GM23338 (cell line): ENCODE data around the gene MEGF9. TPM values are rescaled to one million over a fixed set of nuclear protein-coding genes. Genes with fewer than 3 reads are reported as not detected.

Source experiments
- ATAC-seq: fragments of 200-7000 bp; cut with Tn5 transposase; 3 replicates; pipeline ENCODE4 v1.9.1; 2020
- DNase-seq: peaks from one replicate; pipeline ENCODE4 v3.0.0-alpha.2; 2015; ENCODE audit warnings: low spot score
- H2AFZ ChIP-seq: fragments of 200-600 bp; sonication (generic); 2 replicates; pipeline ENCODE4 v1.8.0; 2016; ENCODE audit warnings: antibody characterized with exemption, mild to moderate bottlenecking, moderate library complexity
- H3F3A ChIP-seq: fragments of 200-600 bp; sonication (generic); replicated peaks from 2 replicates; pipeline ENCODE4 v1.8.0; 2017; ENCODE audit warnings: antibody characterized with exemption, mixed run types, low read depth
- H3K27ac ChIP-seq: fragments of 200-600 bp; sonication (generic); 2 replicates; pipeline ENCODE4 v1.6.1; 2016; ENCODE audit warnings: low read depth
- H3K27me3 ChIP-seq: fragments of 200-600 bp; sonication (generic); 2 replicates; pipeline ENCODE4 v1.8.0; 2016; ENCODE audit warnings: mild to moderate bottlenecking, mixed run types, moderate library complexity; ENCODE audit not compliant: insufficient read depth
- H3K36me3 ChIP-seq: fragments of 200-600 bp; sonication (generic); 2 replicates; pipeline ENCODE4 v1.8.0; 2016; ENCODE audit warnings: mild to moderate bottlenecking; ENCODE audit not compliant: insufficient read depth
- H3K4me1 ChIP-seq: fragments of 200-600 bp; sonication (generic); 2 replicates; pipeline ENCODE4 v1.8.0; 2016; ENCODE audit warnings: mild to moderate bottlenecking, moderate library complexity; ENCODE audit not compliant: insufficient read depth
- H3K4me2 ChIP-seq: fragments of 200-600 bp; sonication (generic); 2 replicates; pipeline ENCODE4 v1.7.1; 2017; ENCODE audit warnings: mixed run types
- H3K4me3 ChIP-seq: fragments of 200-600 bp; sonication (generic); 2 replicates; pipeline ENCODE4 v1.6.1; 2016; ENCODE audit warnings: mixed run types
- H3K79me2 ChIP-seq: fragments of 200-600 bp; sonication (generic); replicated peaks from 2 replicates; pipeline ENCODE4 v1.8.0; 2017; ENCODE audit warnings: mild to moderate bottlenecking; ENCODE audit not compliant: insufficient read depth
- H3K9me2 ChIP-seq: fragments of 200-600 bp; sonication (generic); 2 replicates; pipeline ENCODE4 v1.8.0; 2017; ENCODE audit not compliant: insufficient read depth
- H4K20me1 ChIP-seq: fragments of 200-600 bp; sonication (generic); replicated peaks from 2 replicates; pipeline ENCODE4 v1.8.0; 2017; ENCODE audit warnings: mild to moderate bottlenecking; ENCODE audit not compliant: insufficient read depth
- H3K27ac Mint-ChIP-seq: 2 replicates; pipeline ENCODE4 v1.8.0; 2020; ENCODE audit warnings: inconsistent platforms, mild to moderate bottlenecking, moderate library complexity, mixed read lengths
- H3K27me3 Mint-ChIP-seq: 3 replicates; pipeline ENCODE4 v1.8.0; 2022; ENCODE audit warnings: low read depth, mild to moderate bottlenecking, moderate library complexity, mixed read lengths, inconsistent platforms; ENCODE audit not compliant: insufficient read depth, poor library complexity
- H3K36me3 Mint-ChIP-seq: 3 replicates; pipeline ENCODE4 v1.8.0; 2021; ENCODE audit warnings: low read depth, mild to moderate bottlenecking, inconsistent platforms, moderate library complexity, mixed read lengths
- H3K4me1 Mint-ChIP-seq: 3 replicates; pipeline ENCODE4 v1.8.0; 2020; ENCODE audit warnings: mild to moderate bottlenecking, inconsistent platforms, mixed read lengths
- H3K4me3 Mint-ChIP-seq: 3 replicates; pipeline ENCODE4 v1.8.0; 2021; ENCODE audit warnings: moderate library complexity, mild to moderate bottlenecking, inconsistent platforms, mixed read lengths
- H3K9me3 Mint-ChIP-seq: 3 replicates; pipeline ENCODE4 v1.8.0; 2020; ENCODE audit warnings: moderate library complexity, mild to moderate bottlenecking, inconsistent platforms, mixed read lengths
- CREB1 ChIP-seq: fragments of 250-450 bp; sonication (Bioruptor Pico); IDR thresholded peaks from 2 replicates; pipeline ENCODE4 v1.5.0; 2020; ENCODE audit warnings: low read depth, mild to moderate bottlenecking, moderate library complexity
- CTCF ChIP-seq, 2 experiments: fragments of 200-600 bp in 1 of 2; sonication (generic) in 1 of 2; conservative IDR thresholded peaks; 2 replicates each; pipeline versions ENCODE4 v1.5.1 to v1.6.1; 2016 to 2017; ENCODE audit warnings: antibody characterized with exemption in 2 of 2, low read depth in 2 of 2, mild to moderate bottlenecking in 2 of 2, moderate library complexity in 1 of 2
- EZH2 ChIP-seq: fragments of 200-600 bp; sonication (generic); IDR thresholded peaks from one replicate; pipeline ENCODE4 v1.8.0; 2017; ENCODE audit warnings: antibody characterized with exemption, mild to moderate bottlenecking, low read depth; ENCODE audit not compliant: unreplicated experiment
- EZH2phosphoT487 ChIP-seq: fragments of 200-600 bp; sonication (generic); IDR thresholded peaks from one replicate; pipeline ENCODE4 v1.8.1; 2018; ENCODE audit warnings: antibody characterized with exemption; ENCODE audit not compliant: unreplicated experiment
- JUNB ChIP-seq: IDR thresholded peaks from one replicate; pipeline ENCODE4 v1.6.1; 2016; ENCODE audit warnings: antibody characterized with exemption; ENCODE audit not compliant: unreplicated experiment
- NANOG ChIP-seq: IDR thresholded peaks from 2 replicates; pipeline ENCODE4 v1.6.1; 2016; ENCODE audit warnings: antibody characterized with exemption, borderline replicate concordance
- POLR2AphosphoS5 ChIP-seq: IDR thresholded peaks from 2 replicates; pipeline ENCODE4 v1.6.1; 2016; ENCODE audit warnings: antibody characterized with exemption, low read depth
- REST ChIP-seq: IDR thresholded peaks from one replicate; pipeline ENCODE4 v1.6.1; 2018; ENCODE audit warnings: antibody characterized with exemption; ENCODE audit not compliant: unreplicated experiment
- STAT1 ChIP-seq: IDR thresholded peaks from one replicate; pipeline ENCODE4 v1.6.1; 2016; ENCODE audit warnings: antibody characterized with exemption; ENCODE audit not compliant: unreplicated experiment
- ZNF114 ChIP-seq: fragments of 250-450 bp; sonication (Bioruptor Pico); IDR thresholded peaks from 2 replicates; pipeline ENCODE4 v1.5.0; 2020; ENCODE audit warnings: mild to moderate bottlenecking, moderate library complexity
- ZNF331 ChIP-seq: fragments of 250-450 bp; sonication (Bioruptor Pico); IDR thresholded peaks from 2 replicates; pipeline ENCODE4 v1.5.0; 2020; ENCODE audit warnings: low read depth, mild to moderate bottlenecking, moderate library complexity
- ZNF462 ChIP-seq: fragments of 250-450 bp; sonication (Bioruptor Pico); IDR thresholded peaks from 2 replicates; pipeline ENCODE4 v1.5.0; 2020; ENCODE audit warnings: mild to moderate bottlenecking, moderate library complexity
- polyA plus RNA-seq: library from polyadenylated mRNA; unstranded; fragments of >200 nt; fragmentation: Nextera tagmentation; extraction: Ambion mirVana; gene quantifications from 2 replicates; pipeline ENCODE4 v1.2.1, GENCODE V29; 2016
- total RNA-seq: library from RNA; depleted of rRNA; stranded (reverse); fragments of >200 nt; shearing (Covaris generic); gene quantifications from 2 replicates; pipeline ENCODE4 v1.2.3, GENCODE V29; 2014
- TF ChIP-seq, protein P1 (sequence below): IDR thresholded peaks from 2 replicates; pipeline ENCODE4 v1.6.1; 2016; ENCODE audit warnings: antibody characterized with exemption

Gene MEGF9
- total and polyA plus RNA-seq, 2 experiments from 2014 or later, result 0.87 to 1.6 TPM

DNA sequence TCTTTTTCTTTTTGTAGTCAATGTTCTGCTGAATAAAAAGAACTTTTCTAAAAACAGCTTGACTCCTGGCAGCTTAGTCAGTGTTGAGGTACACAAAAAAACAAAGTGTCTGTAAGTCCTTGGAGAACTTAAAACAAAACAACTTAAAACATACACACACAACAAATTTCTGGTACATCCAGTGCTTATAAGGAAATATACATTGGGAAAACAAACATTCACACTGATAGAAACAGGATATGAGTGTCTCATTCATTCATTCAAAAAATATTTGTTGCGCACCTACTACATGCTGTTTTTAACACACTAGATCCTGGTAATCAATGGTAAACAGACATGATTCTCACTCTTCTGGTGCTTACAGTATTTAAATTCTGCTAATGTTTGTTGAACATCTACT is 27.4 kb upstream of the MEGF9 start:
- Histone ChIP-seq H3K27me3 (no peaks in the 10 kb centered on the region), H3K9me2 (0 out of 2 replicates have a peak, but pooled peaks cover 4% of the 10 kb centered on the region), H3K79me2 (no peaks in the 10 kb centered on the region), H3K27ac (no peak overlapping the region), H3K4me1 (no peaks in the 10 kb centered on the region), H3K4me2 (no peak overlapping the region), H2AFZ (no peak overlapping the region), H3K4me3 (no peak overlapping the region), H3K36me3 (no peaks in the 10 kb centered on the region), H3F3A (no peaks in the 10 kb centered on the region), H4K20me1 (no peaks in the 10 kb centered on the region)
- no peak overlapping the region for H3K4me3 Mint-ChIP-seq
- H3K4me1 Mint-ChIP-seq, result no peaks in the 10 kb centered on the region
- H3K36me3 Mint-ChIP-seq, result no peaks in the 10 kb centered on the region
- H3K27me3 Mint-ChIP-seq, result no peaks in the 10 kb centered on the region
- H3K9me3 Mint-ChIP-seq, result peaks cover 4% of the 10 kb centered on the region; the same call in 1 of the 3 replicates
- H3K27ac Mint-ChIP-seq, result no peak overlapping the region
- TF ChIP-seq NANOG (no peak), EZH2 (no peak), ZNF462 (CRISPR knock-in tag) (no peak), JUNB (no peak), CREB1 (CRISPR knock-in tag) (no peak), ZNF114 (CRISPR knock-in tag) (no peak), CTCF (conservative IDR thresholded peaks at IDR 0.05; ENCODE audit: low read depth in 2 of 2) (no peak), POLR2AphosphoS5 (no peak), STAT1 (no peak), EZH2phosphoT487 (no peak), ZNF331 (CRISPR knock-in tag) (no peak), REST (no peak)
- TF ChIP-seq, protein P1, sequence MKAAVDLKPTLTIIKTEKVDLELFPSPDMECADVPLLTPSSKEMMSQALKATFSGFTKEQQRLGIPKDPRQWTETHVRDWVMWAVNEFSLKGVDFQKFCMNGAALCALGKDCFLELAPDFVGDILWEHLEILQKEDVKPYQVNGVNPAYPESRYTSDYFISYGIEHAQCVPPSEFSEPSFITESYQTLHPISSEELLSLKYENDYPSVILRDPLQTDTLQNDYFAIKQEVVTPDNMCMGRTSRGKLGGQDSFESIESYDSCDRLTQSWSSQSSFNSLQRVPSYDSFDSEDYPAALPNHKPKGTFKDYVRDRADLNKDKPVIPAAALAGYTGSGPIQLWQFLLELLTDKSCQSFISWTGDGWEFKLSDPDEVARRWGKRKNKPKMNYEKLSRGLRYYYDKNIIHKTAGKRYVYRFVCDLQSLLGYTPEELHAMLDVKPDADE, result no peak
- no peak for DNase-seq
- no peak for ATAC-seq
